COLO668 (cell line): ENCODE data around the gene ZPLD1.

Experiments
- DNase-seq: peaks from one replicate; lab custom pipeline; 2025; ENCODE audit not compliant: unreplicated experiment; lab: John Stamatoyannopoulos, UW

ZPLD1 gene

GRCh38 chr3:102434715-102435114, at the start of gene ZPLD1:
TSS of gene ZPLD1 (plus strand) at chr3:102435015. CDS start at chr3:102438488, 3,473 bp downstream.
- DNase-seq = no peak

DNA sequence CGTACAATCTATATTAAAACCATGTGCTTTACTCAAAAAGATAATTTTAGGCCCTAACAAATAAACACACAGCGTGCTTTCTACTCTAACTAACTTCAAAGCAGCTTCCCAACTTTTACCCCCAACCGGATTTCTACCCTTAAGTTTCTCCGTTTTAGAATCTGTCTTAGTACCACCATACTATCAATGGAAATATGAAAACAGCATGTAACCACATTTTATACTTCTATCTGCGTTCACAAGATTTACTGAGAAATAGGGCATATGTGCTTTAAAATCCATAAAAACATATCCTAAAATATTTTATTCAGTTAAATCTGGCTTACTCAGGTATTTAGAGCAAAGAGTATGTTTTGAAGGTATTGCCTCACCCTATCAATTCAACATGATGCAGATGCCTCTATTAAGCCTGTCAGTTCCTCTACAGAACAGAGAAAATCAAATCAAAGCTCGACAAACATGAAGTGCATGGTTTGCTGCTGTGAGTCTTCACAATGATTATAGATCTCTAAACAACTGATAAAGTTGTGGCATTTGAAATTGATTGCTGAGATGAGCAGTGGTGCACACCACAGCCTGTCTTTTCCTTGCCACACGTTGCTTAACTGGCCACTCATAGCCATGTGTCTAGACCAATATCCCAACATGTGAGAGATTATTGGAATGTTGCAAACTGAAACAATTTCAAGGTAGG, 44.5 kb upstream of the ZPLD1 start:
- no peak for DNase-seq

DNA sequence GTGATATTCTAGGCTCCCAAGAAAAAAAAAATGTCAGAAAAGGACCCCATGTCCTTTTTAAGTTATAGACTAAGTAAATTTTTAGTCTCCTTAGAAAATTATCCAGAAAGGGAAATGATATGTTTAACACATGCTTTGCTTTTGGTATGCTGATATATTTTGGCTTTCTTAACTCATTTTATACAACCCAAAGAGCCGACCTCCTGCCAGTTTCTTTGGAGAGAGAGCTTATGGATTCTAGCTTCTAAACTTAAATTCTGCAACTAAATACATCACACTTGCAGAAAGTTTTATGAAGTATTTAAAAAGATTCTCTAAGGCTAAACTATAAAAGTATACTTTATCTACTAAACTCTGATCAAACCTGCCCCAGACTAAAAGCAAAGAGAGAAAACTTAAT, 43.9 kb upstream of the ZPLD1 start:
- DNase-seq = no peak

- no peak for DNase-seq
Observed at GRCh38 chr3:102391491-102391890, 43.3 kb upstream of the ZPLD1 start.

GRCh38 chr3:102394517-102394916, 40.3 kb upstream of the ZPLD1 start:
- DNase-seq = no peak

- no peak for DNase-seq
Observed at GRCh38 chr3:102398176-102398575, 36.6 kb upstream of the ZPLD1 start.

DNA sequence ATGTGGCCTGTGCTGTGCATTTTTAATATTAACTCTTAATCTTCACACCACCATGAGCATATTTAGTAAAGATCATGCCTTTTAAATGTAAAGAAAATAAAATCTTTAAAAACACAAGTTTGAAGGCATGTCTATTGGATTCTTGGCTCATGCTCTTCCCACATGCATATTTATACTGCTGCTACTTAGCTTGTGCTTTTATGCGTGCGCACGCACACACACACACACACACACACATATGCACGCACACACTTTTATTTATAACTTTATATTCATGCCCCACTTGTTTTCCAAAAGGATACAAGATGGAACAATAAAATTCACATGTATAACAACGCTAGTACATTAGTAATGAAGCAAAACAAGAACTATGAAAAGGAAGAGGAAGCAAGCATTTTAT, 36.1 kb upstream of the ZPLD1 start:
- DNase-seq = no peak

DNA sequence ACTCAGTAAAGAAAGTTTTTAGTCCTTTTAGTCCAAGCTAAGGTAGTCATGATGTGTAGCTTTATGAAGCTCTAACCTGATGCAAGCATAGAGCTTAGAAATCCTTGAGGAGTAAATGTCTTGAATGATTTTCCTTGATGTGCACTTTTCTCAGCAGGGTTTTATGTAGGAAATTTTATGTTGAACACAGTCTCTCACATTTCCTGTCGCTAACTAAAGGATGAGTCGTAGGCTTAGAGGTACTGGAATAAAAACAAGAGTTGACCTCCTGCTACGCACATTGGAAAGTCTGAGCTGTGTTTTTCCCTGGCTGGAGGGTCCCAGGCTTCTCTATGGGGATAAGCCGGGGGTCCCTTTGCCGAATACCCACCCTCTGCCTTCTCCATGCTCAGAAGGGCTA, 34.7 kb upstream of the ZPLD1 start:
- DNase-seq = no peak

GRCh38 chr3:102400766-102401165, 34.0 kb upstream of the ZPLD1 start:
- DNase-seq = no peak

DNA sequence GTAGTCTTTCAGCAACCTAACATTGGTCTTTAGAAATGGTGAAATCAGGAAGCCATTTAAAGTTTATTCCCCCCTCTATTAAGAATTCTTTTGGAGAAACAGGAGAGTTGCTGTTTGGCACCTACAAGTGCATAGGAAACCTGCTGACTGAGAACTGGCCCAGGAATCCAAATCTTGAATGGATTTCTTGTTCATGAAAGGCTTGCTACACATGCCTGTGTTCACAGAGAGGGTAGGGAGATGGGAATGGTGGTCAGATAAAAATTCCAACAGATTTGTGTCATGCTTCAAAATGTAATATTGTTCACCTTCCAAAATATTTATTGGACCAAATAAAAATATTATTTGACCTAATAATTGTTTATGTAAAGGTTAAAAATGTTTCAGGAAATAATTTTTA, 24.2 kb upstream of the ZPLD1 start:
- DNase-seq = no peak

GRCh38 chr3:102415553-102415952, 19.3 kb upstream of the ZPLD1 start:
- no peak for DNase-seq

- DNase-seq = no peak
Observed at GRCh38 chr3:102419786-102420185, 15.0 kb upstream of the ZPLD1 start.

GRCh38 chr3:102441832-102442231, 7.0 kb downstream of the ZPLD1 start:
- no peak for DNase-seq

DNA sequence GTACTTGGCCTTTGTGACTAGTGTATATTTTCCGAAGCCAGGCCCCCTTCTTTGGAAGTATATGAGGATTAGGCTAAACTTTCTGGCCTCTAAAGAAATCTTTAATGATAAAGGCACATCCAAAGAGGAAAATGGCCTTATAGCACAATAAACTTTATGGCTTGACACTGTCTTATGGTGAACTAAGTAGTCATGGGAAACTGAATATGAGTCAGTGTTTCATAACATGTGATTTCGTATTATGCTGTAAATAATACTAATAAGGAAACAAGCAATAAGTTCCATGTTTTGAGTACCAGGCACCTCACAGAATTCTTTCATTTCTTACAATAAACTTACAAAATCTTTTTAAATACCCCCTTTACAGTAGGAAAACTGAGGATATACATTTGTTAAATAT, 8.2 kb downstream of the ZPLD1 start:
- DNase-seq = no peak

GRCh38 chr3:102444101-102444500, 9.3 kb downstream of the ZPLD1 start:
- no peak for DNase-seq

- DNase-seq = no peak
Observed at GRCh38 chr3:102447272-102447671, 12.5 kb downstream of the ZPLD1 start.

GRCh38 chr3:102449341-102449740, 14.5 kb downstream of the ZPLD1 start:
- DNase-seq = no peak

GRCh38 chr3:102449930-102450329, 15.1 kb downstream of the ZPLD1 start:
- no peak for DNase-seq

GRCh38 chr3:102450976-102451375, 16.2 kb downstream of the ZPLD1 start:
- DNase-seq = no peak

DNA sequence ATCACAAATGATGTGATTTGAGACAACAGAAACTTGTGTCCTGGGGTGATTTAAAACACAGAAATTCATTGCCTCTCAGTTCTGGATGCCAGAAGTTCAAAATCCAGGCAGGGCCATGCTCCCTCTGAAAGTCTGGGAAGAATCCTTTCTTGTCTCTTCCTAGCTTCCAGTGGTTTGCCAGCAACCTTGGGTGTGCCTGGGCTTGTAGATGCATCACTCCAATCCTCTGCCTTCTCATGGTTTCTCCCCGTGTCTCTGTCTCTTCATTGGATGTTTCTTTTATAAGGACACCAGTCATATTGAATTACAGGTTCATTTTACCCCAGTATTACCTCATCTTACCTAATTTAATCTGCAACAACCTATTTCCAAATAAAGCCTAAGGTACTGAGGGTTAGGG, 16.7 kb downstream of the ZPLD1 start:
- DNase-seq = no peak

DNA sequence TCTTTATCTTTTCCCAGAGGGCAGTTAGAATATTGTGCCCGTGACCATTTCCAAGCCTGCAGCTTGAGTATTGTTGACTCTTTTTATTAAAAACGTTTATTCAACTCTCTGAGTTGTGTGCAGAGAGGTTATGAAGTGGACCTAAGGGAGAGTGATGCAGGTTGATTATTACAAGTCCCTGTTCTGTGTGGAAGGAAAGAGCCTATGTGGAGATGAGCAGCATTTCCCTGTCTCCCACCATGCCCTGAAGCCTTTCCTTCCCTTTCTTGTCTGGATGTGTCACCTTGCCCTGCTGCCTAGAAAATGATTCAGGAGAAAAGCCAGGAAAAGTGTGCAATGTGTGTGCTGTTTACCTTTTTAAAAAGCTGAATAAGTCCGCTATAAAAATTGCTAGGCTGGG, 19.4 kb downstream of the ZPLD1 start:
- no peak for DNase-seq

GRCh38 chr3:102457644-102458043, 22.8 kb downstream of the ZPLD1 start:
- no peak for DNase-seq

DNA sequence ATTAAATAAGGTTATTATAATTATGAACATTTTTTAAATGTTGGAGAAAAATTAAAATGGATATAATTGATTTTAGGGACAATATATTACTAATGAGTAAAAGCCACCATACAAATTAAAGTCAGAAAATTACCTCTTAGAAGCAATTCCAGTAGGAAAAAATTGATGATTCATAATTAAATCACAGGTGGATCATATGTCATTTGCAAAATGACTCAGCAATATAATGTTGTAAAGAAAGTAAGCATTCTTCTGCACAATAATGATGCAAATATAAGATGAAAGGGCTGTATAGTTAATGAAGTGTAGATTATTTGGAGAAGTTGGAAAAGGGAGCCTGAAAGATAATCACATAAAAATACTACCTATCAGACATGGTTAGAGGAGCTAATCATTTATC, 25.8 kb downstream of the ZPLD1 start:
- DNase-seq = no peak
